ENCODE measurements around the gene S100A10. TPM values are rescaled to one million over a fixed set of nuclear protein-coding genes. Genes with fewer than 3 reads are reported as not detected.

S100A10 gene
- total RNA-seq, 1 donor from 2014 or later: 148 TPM

DNA sequence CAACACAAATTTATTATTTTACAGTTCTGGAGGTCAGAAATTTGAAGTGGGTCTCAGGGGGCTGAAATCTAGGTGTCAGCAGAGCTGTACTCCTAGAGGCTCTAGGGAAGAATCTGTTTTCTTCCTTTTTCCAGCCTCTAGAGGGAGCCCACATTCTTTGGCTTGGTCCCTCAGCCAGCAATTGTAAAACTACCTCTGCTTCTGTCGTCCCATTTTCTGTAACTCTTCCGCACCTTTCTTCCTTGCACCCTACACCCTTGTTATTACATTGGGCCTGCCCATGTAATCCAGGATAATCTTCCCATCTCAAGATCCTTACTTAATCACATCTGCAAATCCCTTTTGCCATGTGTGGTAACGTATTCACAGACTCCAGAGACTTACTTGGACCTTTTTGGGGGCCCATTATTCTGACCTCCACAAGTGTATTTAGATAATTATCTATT is 59.6 kb downstream of the S100A10 start:
- peak; percentile 82 for DNase-seq

Other genes with a start within 250 kb of the S100A10 start
- 92.7 and 97.3 TPM in 2 replicates for gene MRPL9, start 230.4 kb downstream of the S100A10 start, total RNA-seq
- 4.6 and 9.6 TPM in 2 replicates for gene TDRKH, start 203.4 kb downstream of the S100A10 start, total RNA-seq
- not detected in 2 replicates for gene LINGO4, start 188.4 kb downstream of the S100A10 start, total RNA-seq
- gene RORC, start 162.1 kb downstream of the S100A10 start, total RNA-seq: under 0.01 TPM in 1 of 2 replicates, not detected in the other
- 0.09 TPM in 1 of 2 replicates, not detected in the other for gene C2CD4D, start 154.0 kb downstream of the S100A10 start, total RNA-seq
- gene THEM5, start 140.1 kb downstream of the S100A10 start, total RNA-seq: 0.17 TPM in 1 of 2 replicates, not detected in the other
- gene THEM4, start 84.3 kb downstream of the S100A10 start, total RNA-seq: 5.1 and 12.1 TPM in 2 replicates
- 12.3 and 24.6 TPM in 2 replicates for gene S100A11, start 43.1 kb upstream of the S100A10 start, total RNA-seq
- gene TCHHL1, start 95.2 kb upstream of the S100A10 start, total RNA-seq: not detected in 2 replicates
- 0.05 and 0.17 TPM in 2 replicates for gene TCHH, start 121.6 kb upstream of the S100A10 start, total RNA-seq
- not detected in 2 replicates for gene RPTN, start 165.4 kb upstream of the S100A10 start, total RNA-seq
- gene HRNR, start 230.3 kb upstream of the S100A10 start, total RNA-seq: under 0.01 TPM in 1 of 2 replicates, not detected in the other